Mammary epithelial cell (primary cell): ENCODE results near the gene RAB28.

ENCODE experiments used
- EZH2 ChIP-seq: IDR thresholded peaks from 2 replicates; pipeline ENCODE4 v1.6.1; 2012; ENCODE audit warnings: low read length, inconsistent platforms, borderline replicate concordance
- TF ChIP-seq, protein P1 (sequence below), 2 donors: IDR thresholded peaks in 1 of 2; conservative IDR thresholded peaks in 1 of 2; 2 replicates each; pipeline ENCODE4 v1.5.1; 2011 to 2012; ENCODE audit warnings: inconsistent platforms in 2 of 2, low read length in 2 of 2, mild to moderate bottlenecking in 2 of 2, control low read depth in 1 of 2, low read depth in 1 of 2; ENCODE audit not compliant: insufficient read depth in 1 of 2; ENCODE audit errors: extremely low read depth in 1 of 2

DNA sequence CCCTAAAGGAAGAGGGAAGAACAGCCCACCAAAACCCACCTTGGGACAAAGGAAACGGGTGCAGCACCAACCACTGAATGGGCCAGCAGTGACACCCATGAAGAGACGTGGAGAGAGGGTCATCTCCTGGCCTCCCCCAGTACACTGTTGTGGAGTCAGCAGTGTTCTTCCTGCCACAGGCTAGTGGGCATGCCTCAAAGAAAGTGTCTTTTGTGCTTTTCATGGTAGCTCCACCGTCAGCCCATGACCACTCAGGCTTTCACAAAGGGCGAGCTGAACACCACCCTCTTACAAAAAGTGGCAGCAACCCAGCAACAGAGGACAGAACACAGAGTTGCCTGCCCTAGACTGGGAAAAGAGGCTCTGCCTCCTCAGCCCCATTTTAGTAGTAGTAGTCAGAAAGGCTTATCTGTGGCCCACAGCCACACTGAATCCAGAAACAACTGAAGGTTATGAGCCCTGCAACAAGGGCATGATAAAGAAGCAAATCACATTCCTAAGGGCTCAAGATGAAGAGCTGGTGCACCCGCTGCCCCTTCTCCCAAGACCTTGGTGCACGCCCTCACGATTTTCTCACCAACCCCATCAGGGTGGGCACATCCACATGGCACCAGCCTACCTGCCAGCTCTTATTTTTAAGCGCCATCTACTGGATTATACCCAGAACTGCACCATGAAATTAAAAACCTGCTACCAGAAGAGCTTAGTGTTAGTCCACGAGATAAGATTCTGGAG is 53.1 kb downstream of the RAB28 start:
- TF ChIP-seq, protein P1, sequence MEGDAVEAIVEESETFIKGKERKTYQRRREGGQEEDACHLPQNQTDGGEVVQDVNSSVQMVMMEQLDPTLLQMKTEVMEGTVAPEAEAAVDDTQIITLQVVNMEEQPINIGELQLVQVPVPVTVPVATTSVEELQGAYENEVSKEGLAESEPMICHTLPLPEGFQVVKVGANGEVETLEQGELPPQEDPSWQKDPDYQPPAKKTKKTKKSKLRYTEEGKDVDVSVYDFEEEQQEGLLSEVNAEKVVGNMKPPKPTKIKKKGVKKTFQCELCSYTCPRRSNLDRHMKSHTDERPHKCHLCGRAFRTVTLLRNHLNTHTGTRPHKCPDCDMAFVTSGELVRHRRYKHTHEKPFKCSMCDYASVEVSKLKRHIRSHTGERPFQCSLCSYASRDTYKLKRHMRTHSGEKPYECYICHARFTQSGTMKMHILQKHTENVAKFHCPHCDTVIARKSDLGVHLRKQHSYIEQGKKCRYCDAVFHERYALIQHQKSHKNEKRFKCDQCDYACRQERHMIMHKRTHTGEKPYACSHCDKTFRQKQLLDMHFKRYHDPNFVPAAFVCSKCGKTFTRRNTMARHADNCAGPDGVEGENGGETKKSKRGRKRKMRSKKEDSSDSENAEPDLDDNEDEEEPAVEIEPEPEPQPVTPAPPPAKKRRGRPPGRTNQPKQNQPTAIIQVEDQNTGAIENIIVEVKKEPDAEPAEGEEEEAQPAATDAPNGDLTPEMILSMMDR (conservative IDR thresholded peaks at IDR 0.05 in 1 of 2, IDR thresholded peaks at IDR 0.05 in 1 of 2; ENCODE audit: extremely low read depth in 1 of 2, insufficient read depth in 1 of 2, low read depth in 1 of 2, low read length in 2 of 2): peak; percentile 36 to 51
- TF ChIP-seq EZH2: no peak
